ENCODE results near the gene CFAP298.

GRCh38 chr21:32581732-32582131 lies 30.4 kb downstream of the CFAP298 start:
- no peak for TF ChIP-seq TAF1 (IDR thresholded peaks at IDR 0.05; ENCODE audit: borderline replicate concordance, low read depth, low read length)
- TF ChIP-seq RAD21 (IDR thresholded peaks at IDR 0.05; ENCODE audit: low read length), result no peak
- no peak for TF ChIP-seq YY1 (IDR thresholded peaks at IDR 0.05; ENCODE audit: low read depth)
- TF ChIP-seq CTCF (IDR thresholded peaks at IDR 0.05), result no peak

Data from SK-N-SH (cell line).